Gastrocnemius medialis (tissue), 4 donors: Measurements from ENCODE around the gene C11orf21.

Experiments
- CTCF ChIP-seq, 5 experiments: fragments of 450-650 bp in 3 of 5; fragments of 200-600 bp in 2 of 5; sonication (generic) in 2 of 5; IDR thresholded peaks in 4 of 5; conservative IDR thresholded peaks in 1 of 5; 1 replicate in 4 of 5; 2 replicates in 1 of 5; pipeline ENCODE4 v1.5.1; 2016 to 2019; ENCODE audit warnings: antibody characterized with exemption in 5 of 5, mild to moderate bottlenecking in 3 of 5, moderate library complexity in 3 of 5
- POLR2A ChIP-seq, 2 donors: fragments of 450-650 bp; IDR thresholded peaks; one replicate each; pipeline ENCODE4 v1.6.1; 2017; ENCODE audit warnings: antibody characterized with exemption in 2 of 2, mild to moderate bottlenecking in 2 of 2, moderate library complexity in 2 of 2

GRCh38 chr11:2342557-2342956, 40.8 kb upstream of the C11orf21 start:
- TF ChIP-seq CTCF (IDR thresholded peaks at IDR 0.05 in 4 of 5, conservative IDR thresholded peaks at IDR 0.05 in 1 of 5) (no peak), POLR2A (IDR thresholded peaks at IDR 0.05) (no peak)
